Inferior parietal cortex (tissue), 1 donor: ENCODE measurements around the gene SUCLG2.
"Not testable (repeated sequence)": the region's sequence is repeated elsewhere in the genome, so short reads cannot be mapped to it uniquely, and the experiment has no call there.

Experiments
- DNase-seq: peaks from one replicate; pipeline ENCODE4 v3.0.0-alpha.2; 2016; ENCODE audit errors: extremely low spot score

The SUCLG2 gene

GRCh38 chr3:67609709-67610108 lies 44.7 kb downstream of the SUCLG2 start:
- no peak for DNase-seq

- no peak for DNase-seq
Measured at GRCh38 chr3:67608034-67608433, 46.4 kb downstream of the SUCLG2 start.

GRCh38 chr3:67605377-67605776 lies 49.0 kb downstream of the SUCLG2 start:
- DNase-seq: no peak

DNA sequence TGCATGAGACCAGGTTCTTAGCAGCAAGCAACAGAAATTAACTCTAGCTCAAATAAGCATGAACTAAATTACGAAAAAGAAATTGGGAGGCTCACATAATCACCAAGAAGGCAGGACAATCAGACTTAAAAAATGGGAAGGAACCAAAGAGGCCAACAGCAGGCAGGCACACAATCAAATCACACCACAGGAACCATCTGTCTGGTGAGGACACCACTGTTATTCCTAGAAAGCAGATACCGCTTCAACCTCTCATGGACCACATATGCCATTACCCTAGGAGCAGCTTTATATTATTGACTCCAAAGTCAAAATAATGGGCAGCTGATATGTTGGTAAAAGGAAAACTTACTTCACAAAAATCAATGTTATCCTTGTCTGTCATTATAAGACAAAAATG lies 51.6 kb downstream of the SUCLG2 start:
- DNase-seq: no peak

DNA sequence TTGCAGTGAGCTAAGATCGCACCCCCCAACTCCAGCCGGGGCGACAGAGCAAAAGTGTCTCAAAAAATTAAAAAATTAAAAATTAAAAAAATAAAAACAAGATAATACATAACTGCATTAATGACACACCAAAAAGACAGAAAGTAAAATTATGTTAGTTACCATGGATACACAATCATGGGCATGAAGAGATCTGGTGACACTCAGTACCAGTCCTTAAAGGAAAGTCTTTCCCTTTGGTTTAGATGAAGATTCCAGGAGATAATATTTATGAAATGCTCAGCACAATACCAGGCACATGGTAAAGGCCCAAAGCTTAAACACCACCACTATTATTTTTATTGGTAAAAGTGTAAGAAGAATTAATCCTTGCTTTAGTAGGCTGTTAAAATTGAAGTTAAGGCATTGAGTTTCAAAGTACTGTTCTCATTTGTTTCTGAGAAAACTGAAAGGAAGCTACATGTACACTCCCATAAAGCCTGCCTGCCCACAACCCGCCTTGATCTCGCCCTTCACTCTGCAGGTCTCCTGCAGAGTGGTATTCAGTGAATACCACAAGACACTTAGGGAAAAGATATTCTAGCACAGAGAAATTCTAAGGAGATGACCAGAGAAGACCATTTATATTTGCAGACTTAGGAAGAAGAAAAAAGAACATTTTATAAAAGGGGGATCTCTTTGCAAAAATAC lies 52.3 kb downstream of the SUCLG2 start:
- DNase-seq: no peak

DNA sequence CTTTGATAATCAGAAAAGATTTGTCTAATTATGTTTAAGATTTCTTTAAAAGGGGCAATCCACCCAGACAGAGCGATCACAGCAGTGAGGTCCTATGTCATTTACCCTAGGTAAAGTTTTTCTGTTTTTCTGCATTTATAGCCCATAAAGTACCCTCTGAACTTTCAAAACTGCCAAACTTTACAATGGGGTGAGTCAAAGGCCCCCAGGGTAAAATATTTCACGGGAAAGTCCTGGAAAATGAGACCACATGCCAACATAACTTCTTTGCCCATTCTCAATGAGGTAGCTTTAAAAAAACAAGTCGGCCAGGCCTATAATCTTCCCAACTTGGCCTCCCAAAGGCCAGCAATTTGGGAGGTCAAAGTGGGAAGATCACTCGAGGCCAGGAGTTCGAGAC lies 53.0 kb downstream of the SUCLG2 start:
- no peak for DNase-seq

DNA sequence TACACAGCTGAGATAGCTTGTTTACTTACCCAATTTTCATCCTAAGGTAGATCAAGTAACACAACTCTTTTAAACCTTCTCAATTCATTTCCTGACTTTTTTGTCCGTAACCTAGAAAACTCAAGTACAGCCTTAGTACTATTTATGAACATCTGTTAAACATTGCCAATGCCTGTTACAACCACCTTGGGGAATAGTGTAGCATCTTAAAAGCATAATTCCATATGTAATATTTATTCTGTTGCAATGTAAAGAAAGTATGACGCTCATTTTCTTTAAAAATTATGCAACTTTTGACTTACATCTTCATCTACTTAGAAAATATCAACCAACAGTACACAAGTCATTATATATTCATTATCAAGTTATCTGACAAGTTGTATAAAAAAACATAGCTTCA lies 54.6 kb downstream of the SUCLG2 start:
- no peak for DNase-seq

- DNase-seq: no peak
Measured at GRCh38 chr3:67598814-67599556, 55.4 kb downstream of the SUCLG2 start.

DNA sequence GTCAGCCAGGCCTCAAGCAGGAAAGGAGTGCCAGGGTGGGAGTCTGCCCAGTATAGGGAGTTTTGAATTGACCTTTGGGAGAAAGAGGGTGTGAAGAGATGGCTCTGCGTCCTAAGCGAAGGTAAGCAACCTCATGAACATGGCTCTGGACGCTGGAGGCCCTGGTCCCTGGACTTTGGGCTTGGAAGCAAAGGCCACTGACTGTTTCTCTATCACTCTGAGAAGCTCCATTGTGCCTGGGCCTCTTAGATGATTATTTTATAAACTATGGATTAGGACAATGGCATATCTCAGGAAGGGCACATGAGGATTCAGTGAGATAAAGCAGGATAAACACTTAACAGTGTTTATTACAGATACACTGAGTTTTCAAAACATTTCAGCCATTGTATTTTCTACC lies 59.0 kb downstream of the SUCLG2 start:
- no peak for DNase-seq

DNA sequence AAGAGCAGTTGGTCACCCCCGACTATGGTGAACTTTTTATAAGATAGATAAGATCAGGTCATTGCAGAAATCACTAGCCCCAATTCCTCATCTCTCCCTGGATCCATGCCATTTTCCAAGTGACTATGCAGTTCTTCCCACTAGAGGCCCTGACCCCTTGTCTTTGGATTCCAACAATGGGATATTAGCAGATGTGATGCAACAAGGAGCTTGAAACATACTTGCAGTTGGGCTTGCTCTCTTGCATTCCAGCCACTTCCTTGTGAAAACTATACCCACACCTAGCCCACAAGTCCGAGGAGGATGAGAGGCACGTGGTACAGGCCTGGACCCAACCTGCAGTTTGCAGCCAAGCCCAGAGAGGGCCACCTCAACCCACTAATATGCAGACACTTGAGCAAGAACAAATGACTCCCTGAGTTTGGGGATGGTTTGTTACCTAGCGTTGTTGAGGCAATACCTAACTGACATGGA lies 60.6 kb downstream of the SUCLG2 start:
- DNase-seq: no peak

- DNase-seq: no peak
Measured at GRCh38 chr3:67592057-67592456, 62.4 kb downstream of the SUCLG2 start.

GRCh38 chr3:67587811-67588210 lies 66.6 kb downstream of the SUCLG2 start:
- no peak for DNase-seq

DNA sequence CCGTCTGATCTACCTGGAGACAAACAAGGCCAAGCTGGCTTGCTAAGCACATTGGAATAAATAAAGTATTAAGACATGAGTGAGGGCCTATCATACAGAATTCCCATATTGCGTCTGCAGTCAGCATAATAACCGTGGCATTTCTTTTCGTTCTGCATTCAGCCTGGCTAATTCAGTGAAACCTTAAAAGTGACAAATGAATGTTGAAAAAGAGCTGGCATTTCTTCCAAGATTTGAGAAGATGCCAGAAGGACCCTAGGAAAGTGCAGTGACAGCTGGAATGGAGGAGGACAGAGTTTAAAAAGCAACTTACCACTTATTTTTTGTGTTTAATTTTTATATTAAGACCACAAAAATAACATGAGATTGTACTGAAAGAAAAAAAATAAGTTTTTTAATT lies 67.1 kb downstream of the SUCLG2 start:
- no peak for DNase-seq

DNA sequence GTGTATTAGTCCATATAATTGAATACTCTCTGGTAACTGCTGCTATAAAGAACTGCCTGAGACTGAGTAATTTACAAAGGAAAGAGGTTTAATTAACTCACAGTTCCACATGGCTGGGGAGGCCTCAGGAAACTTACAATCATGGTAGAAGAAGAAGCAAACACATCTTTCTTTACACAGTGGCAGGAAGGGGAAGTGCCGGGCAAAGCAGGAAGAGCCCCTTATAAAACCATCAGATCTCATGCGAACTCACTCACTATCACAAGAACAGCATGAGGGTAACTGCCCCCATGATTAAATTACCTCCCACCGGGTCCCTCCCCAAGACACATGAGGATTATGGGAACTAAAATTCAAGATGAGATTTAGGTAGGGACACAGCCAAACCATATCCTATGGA lies 69.8 kb downstream of the SUCLG2 start:
- DNase-seq: not testable (repeated sequence)

- DNase-seq: no peak
Measured at GRCh38 chr3:67580430-67581000, 73.9 kb downstream of the SUCLG2 start.

- no peak for DNase-seq
Measured at GRCh38 chr3:67578416-67578815, 76.0 kb downstream of the SUCLG2 start.

DNA sequence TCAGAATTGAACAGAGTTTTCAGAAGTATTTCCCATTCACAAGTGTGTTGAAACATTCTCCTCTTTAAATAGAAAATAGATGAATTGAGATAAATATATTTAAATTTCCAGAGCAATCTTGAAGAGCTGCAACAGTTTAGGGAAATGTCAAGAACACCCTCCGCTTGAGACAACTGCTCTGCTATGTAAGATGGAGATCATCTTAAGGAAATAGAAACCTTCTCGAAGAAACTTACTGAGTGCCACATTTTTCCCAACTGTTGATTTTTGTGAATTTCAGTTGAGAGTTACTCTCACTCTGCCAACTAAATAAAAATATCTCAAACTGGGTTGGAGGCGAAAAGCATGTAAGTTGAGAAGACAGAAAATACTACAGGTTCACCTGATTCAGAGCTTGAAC lies 78.0 kb downstream of the SUCLG2 start:
- no peak for DNase-seq

DNA sequence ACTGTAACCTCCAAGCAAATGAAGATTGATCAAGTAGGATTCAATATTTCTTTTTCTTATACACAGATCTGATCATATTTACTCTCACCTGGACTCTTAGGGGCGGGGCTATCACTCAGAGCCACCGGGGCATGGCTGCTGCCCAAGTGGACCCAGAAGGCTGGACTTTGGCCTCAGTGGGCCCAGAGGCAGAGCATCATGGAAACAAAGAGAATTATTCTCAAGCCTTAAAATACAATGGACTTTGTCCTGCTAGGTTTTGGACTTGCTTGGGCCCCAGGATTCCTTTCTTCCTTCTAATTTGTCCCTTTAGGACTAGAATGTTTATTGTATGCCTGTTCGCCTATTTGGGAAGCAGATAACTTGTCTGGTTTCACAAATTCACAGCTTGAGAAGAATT lies 85.1 kb downstream of the SUCLG2 start:
- no peak for DNase-seq

DNA sequence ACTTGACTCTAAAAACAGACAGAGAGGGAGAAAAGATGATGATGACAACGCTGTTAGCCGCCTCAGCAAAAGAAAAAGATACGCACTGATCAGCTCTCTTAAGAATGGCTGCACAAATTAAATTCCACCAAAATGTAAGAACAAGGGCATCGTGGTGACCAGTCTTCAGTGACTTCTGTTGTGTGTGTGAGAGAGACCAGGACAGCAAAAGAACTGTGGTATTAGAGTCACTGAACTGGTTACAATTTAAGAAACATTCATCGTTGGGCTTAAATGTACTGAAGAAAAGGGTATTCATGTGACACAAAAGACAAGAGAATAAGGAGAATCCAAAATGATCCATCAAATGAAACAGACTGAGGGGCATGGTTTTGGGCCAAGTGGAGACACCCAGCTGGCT lies 86.5 kb downstream of the SUCLG2 start:
- no peak for DNase-seq

GRCh38 chr3:67564973-67565372 lies 89.4 kb downstream of the SUCLG2 start:
- no peak for DNase-seq

DNA sequence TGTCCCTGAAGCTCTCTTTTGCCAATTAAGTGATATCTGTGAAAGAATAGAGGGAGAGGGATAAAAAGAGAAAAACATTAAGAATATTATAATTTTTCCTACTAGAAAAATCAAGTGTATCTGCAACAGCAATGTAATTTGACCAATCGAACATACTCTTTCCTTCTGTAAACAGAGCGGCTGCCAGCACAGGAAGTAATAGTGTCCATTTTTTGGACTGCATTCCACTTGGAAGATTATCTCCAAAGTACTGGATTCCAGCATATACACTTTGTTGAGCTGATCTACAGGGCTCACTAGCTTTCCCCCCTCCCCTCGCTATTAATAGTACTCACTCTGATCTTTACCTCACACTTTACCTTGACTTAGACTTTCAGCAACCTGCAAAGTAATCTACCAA lies 90.4 kb downstream of the SUCLG2 start:
- no peak for DNase-seq

DNA sequence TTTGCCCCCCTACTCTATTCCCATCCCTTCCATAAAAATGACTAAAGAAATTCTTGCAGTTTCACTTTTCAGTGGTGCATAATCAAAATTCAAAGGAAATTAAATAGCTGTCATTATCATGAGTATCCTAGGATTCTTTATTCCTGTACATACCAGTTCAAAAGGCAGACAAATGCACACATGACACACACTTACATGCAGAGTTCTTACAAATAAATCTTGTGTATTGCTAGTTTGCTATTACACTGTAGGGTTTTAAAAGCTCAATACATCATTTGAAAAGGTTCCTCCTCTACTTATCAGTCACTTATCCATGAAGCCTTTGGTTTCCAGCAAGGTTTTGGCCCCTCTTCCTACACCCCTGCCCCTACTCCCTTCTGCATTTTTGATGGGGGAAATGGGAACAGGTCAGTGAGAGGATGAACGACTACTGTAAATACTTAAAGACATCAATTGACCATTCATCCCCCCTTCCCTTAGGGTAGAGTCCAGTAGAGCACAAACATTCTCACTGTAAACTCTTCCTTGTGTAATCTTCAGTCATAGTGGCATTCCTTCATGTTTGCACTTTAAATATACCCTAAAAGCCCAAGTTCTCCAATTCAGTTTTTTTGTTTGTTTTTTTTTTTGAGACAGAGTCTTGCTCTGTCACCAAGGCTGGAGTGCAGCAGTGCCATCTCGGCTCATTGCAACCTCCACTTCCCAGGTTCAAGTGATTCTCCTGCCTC lies 92.6 kb downstream of the SUCLG2 start:
- DNase-seq: no peak
